NB4 (cell line): ENCODE results near the gene GRIK2.

Experiments used
- MYC ChIP-seq: IDR thresholded peaks from 2 replicates; pipeline ENCODE4 v1.6.1; 2011; ENCODE audit warnings: low read depth, low read length
- POLR2A ChIP-seq: IDR thresholded peaks from 2 replicates; pipeline ENCODE4 v1.6.1; 2011; ENCODE audit warnings: mild to moderate bottlenecking; ENCODE audit not compliant: insufficient read length; ENCODE audit errors: extremely low read depth
- TF ChIP-seq, protein P1 (sequence below): IDR thresholded peaks from one replicate; pipeline ENCODE4 v1.5.1; 2012; ENCODE audit warnings: low read depth, low read length
- TF ChIP-seq, protein P2 (sequence below): IDR thresholded peaks from 2 replicates; pipeline ENCODE4 v1.6.1; 2011; ENCODE audit warnings: low read depth, low read length

DNA sequence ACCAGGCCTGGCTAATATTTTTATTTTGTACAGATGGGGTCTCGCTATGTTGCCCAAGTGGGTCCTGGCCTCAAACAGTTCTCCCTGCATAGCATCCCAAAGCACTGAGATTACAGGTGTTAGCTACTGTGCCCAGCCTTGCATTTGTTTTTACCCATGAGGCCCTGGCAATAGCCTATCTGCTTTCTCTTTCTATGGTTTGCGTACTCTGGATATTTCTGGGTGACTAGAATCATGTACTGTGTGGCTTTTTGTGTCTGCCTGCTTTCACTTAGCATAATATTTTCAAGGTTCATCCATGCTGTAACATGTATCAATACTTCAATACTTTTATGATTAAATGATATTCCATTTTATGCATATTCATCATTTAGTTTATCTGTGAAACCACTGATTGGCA lies 451.7 kb downstream of the GRIK2 start:
- TF ChIP-seq, protein P1, sequence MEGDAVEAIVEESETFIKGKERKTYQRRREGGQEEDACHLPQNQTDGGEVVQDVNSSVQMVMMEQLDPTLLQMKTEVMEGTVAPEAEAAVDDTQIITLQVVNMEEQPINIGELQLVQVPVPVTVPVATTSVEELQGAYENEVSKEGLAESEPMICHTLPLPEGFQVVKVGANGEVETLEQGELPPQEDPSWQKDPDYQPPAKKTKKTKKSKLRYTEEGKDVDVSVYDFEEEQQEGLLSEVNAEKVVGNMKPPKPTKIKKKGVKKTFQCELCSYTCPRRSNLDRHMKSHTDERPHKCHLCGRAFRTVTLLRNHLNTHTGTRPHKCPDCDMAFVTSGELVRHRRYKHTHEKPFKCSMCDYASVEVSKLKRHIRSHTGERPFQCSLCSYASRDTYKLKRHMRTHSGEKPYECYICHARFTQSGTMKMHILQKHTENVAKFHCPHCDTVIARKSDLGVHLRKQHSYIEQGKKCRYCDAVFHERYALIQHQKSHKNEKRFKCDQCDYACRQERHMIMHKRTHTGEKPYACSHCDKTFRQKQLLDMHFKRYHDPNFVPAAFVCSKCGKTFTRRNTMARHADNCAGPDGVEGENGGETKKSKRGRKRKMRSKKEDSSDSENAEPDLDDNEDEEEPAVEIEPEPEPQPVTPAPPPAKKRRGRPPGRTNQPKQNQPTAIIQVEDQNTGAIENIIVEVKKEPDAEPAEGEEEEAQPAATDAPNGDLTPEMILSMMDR: no peak
- TF ChIP-seq, protein P2, sequence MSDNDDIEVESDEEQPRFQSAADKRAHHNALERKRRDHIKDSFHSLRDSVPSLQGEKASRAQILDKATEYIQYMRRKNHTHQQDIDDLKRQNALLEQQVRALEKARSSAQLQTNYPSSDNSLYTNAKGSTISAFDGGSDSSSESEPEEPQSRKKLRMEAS: no peak
- no peak for TF ChIP-seq POLR2A
- no peak for TF ChIP-seq MYC
